GM21423 (cell line): ENCODE data around the gene PAFAH1B2.

ENCODE experiments used
- ATAC-seq: cut with Tn5 transposase; IDR thresholded peaks from one replicate; pipeline ENCODE4 v1.9.1; 2021; ENCODE audit warnings: mild to moderate bottlenecking, moderate library complexity; ENCODE audit not compliant: unreplicated experiment

PAFAH1B2 gene

GRCh38 chr11:117219455-117219854 lies 75.4 kb downstream of the PAFAH1B2 start:
- no peak for ATAC-seq

- no peak for ATAC-seq
These were observed 75.9 kb downstream of the PAFAH1B2 start for GRCh38 chr11:117219995-117220394.

- no peak for ATAC-seq
These were observed 76.5 kb downstream of the PAFAH1B2 start for GRCh38 chr11:117220568-117220967.

GRCh38 chr11:117220999-117221774 lies 77.1 kb downstream of the PAFAH1B2 start:
- ATAC-seq, result no peak

GRCh38 chr11:117221775-117222517 lies 77.9 kb downstream of the PAFAH1B2 start:
- no peak for ATAC-seq

GRCh38 chr11:117222991-117223740 lies 79.1 kb downstream of the PAFAH1B2 start:
- ATAC-seq, result no peak

- ATAC-seq, result no peak
These were observed 79.9 kb downstream of the PAFAH1B2 start for GRCh38 chr11:117223741-117224689.

GRCh38 chr11:117225553-117226170 lies 81.6 kb downstream of the PAFAH1B2 start:
- ATAC-seq, result no peak
